HT-29 (cell line): Measurements from ENCODE around the gene HASPIN. TPM values are rescaled to one million over a fixed set of nuclear protein-coding genes. Genes with fewer than 3 reads are reported as not detected.

Source experiments
- DNase-seq: peaks from one replicate; pipeline ENCODE4 v3.0.0-alpha.2; 2015; ENCODE audit warnings: low spot score
- total RNA-seq: library from RNA; depleted of rRNA; stranded (reverse); fragments of >200 nt; shearing (Covaris generic); gene quantifications from 2 replicates; pipeline ENCODE4 v1.2.3, GENCODE V29; 2014

Gene HASPIN
- total RNA-seq, 1 experiment from 2014 or later: 17.1 TPM

DNA sequence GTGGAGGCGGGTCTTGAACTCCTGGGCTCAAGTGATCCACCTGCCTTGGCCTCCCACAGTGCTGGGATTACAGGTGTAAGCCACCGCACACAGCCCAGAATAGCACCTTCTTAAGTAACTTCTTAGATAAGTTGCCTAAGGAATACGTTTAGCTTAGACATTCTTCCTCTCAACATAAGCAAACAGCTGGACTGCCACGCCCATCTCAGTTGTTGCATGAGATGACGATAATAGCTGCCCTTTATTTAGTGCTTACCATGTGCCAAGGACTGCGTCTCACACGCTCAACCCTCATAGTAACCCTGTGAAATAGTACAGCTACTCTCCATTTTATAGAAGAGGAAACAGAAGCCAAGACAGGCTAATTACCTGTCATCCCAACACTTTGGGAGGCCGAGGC is 11.8 kb downstream of the HASPIN start:
- no peak for DNase-seq

DNA sequence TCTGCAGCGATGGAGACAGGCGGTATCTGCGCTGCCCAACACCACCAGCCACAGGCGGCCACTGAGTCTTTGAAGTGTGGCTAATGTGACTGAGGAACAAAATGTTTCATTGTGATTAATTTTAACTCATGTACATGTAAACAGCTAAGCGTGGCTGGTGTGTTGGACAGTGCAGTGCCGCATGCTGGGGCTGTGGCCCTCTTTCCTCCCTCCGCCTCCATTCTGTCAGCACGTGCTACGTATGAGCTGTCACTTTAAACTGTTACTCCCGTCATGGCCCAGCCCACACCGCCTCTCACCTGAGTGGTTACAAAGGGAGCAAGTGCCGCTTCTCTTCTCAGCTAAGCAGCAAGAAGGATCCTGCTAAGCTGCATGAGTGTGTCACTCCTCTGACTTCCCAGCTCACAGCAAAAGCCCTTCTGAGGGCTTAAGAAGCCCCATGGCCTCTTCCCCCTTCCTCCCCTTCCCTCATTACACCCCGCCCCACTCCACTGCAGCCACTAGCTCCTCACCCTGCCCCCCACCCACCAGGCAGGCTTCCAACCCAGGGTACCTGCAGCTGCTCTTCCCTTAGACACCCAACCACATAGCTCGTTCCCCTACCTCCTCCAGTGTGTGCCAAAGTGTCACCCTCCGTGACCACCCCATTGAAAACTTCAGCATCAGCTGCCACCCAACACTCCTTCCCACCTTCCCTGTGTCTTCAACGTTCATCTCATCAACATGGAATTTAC is 15.0 kb downstream of the HASPIN start:
- DNase-seq: peak; percentile 15

DNA sequence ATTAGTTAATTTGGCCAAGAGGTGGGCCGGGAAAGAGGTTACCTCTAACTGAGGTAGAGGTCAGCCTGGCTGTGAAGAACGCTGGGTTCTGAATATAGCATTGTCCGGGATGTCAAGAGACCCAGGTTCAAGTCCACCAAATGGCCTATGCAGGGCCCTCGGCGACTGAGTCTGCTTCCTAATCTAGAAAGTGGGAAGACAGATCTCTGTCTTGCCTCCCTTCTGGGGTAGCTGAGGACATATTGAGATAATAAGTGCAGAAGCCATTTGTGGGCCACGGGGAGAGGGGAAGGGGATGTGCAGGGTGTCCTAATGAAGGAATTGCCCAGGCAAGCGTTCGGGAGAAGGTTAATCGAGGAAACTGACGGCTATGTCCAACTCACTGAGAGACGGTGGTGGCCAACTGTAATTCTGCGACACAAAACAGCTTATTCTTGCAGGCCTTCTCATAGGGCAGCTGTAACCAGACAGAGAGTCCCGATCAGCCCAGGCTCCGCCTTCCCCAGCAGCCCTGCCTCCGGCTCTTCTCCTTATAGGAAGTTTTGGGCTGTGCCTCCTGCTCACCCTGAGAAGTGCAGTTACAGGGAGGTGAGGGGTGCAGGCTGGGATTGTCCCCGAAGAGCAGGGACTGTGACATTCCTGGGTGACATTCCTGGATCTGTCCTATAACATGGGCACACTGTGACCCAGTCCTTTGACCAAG is 15.9 kb downstream of the HASPIN start:
- DNase-seq: no peak

- DNase-seq: no peak
These were observed 16.9 kb downstream of the HASPIN start for GRCh38 chr17:3740611-3741073.

DNA sequence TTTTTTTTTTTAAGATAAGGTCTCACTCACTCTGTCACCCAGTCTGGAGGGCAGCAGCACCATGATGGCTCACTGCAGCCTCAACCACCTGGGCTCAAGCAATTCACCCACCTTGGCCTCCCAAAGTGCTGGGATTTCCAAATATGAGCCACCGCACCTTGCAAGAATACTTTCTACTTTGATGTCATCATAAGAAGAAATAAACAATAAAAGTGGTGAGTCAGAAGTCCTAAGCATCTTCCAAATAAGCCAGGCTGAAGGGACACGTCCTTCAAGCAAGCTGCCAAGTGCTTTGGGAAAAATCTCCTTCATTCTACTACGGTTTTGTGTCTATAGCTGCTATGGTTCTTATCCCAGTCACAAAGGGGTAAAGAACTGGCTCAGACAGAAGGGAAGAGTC is 20.3 kb downstream of the HASPIN start:
- no peak for DNase-seq

GRCh38 chr17:3745071-3745470 is 21.4 kb downstream of the HASPIN start:
- DNase-seq: no peak

DNA sequence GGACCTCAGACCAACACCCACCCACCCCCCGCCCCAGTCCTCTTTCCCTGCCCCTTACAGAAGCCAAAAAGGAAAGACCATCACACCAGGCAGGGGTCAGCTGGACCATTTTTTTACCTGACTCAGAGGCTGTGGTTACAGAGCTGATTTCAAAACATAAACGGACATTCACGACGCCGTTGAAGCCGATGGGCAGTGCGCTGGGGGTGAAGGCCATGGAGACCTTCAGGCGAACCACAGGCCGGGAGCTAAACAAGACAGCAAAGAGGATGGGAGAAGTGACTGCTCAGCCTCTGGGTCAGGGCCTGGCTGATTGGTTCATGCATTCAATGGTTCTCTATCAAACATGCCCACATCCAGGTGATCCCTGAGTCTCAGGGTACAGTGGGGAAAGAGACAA is 24.1 kb downstream of the HASPIN start:
- DNase-seq: no peak

DNA sequence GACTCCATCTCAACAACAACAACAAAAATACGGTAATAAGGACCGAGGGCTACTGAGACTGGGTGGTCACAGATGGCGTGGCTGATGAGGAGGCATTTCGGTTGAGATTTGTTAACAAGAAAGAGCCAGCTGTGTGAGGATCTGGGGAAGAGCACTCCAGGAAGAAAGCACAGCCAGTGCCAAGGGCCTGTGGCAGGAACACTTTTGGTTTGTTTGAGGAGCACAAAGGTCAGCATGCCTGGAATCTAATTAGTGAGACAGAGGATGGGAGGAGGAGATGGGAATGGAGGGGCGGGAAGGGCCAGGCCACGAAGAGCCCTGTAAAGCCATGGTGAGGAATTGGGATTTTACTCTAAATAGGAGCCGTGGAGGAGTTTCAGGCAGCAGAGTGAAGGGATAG is 24.9 kb downstream of the HASPIN start:
- DNase-seq: no peak

DNA sequence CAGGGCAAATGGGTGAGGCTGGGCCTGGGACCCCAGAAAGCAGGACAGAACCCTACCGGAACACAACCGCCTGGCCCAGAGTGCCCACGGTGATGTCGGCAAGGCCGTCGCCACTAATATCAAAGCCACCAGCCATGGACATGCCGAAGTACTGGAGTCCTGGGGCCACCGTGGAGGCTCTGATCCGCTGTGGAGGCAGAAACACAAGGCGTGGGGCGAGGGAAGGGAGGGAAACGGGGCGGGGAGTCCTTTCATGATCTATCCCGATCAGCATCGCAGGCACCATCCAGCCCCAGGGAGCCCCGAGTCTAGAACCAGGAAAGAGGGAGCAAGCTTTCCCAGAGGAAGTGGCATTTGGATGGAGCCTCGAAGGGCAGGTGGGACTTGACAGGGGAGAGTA is 26.6 kb downstream of the HASPIN start:
- no peak for DNase-seq

DNA sequence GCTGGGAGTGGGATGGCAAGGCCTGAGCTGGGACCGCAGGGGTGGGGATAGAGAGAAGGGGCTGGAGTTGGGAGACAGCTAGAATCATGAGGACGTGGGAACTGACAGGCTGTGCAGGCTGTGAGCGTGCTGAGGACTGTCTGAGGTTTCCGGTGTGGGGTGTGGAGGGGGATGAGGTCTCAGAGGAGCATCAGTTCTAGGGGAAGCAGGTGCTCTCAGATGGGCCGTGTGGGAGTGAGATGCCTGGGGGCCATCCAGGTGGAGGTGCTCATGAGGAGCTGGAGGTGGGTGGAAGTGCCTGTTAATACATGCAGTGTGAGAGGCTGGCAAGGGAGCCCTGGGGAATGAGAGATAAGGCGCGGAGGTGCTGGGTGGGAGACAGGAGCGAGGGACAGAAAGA is 27.2 kb downstream of the HASPIN start:
- DNase-seq: no peak

GRCh38 chr17:3751836-3752235 is 28.1 kb downstream of the HASPIN start:
- no peak for DNase-seq

GRCh38 chr17:3753624-3754023 is 29.9 kb downstream of the HASPIN start:
- DNase-seq: no peak

GRCh38 chr17:3754066-3754457 is 30.4 kb downstream of the HASPIN start:
- no peak for DNase-seq

DNA sequence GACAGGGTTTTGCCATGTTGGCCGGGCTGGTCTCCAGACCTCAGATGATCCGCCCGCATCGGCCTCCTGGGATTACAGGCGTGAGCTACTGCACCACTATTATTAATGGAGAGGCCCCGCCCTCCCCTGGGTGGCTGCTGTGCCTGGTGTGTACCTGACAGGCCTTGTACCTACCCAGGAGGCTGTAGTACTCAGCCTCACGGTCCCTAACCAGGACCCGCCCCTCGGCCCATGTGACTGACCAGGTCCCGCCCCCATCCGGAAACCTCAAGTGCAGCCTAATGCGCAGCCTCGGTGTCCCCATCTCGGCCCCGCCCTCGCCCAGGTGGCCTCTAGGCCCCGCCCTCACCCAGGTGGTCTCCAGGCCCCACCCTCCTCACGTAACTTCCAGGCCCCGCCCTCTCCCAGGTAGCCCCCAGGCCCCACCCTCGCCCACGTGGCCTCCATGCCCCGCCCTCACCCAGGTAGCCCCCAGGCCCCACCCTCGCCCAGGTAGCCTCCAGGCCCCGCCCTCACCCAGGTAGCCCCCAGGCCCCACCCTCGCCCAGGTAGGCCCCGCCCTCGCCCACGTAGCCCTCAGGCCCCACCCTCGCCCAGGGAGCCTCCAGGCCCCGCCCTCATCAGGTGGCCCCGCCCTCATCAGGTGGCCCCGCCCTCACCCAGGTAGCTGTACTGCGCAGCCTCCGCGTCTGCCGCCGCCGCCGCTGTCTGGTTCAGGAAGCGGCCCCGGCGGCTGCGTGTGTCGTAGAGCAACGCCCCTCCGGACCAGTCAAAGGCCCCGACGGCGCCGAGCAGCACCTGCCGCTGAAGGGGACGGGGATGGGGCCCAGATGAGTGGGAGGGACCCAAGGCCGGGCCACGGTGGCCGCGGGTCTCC is 31.0 kb downstream of the HASPIN start:
- peak; percentile 96 for DNase-seq

DNA sequence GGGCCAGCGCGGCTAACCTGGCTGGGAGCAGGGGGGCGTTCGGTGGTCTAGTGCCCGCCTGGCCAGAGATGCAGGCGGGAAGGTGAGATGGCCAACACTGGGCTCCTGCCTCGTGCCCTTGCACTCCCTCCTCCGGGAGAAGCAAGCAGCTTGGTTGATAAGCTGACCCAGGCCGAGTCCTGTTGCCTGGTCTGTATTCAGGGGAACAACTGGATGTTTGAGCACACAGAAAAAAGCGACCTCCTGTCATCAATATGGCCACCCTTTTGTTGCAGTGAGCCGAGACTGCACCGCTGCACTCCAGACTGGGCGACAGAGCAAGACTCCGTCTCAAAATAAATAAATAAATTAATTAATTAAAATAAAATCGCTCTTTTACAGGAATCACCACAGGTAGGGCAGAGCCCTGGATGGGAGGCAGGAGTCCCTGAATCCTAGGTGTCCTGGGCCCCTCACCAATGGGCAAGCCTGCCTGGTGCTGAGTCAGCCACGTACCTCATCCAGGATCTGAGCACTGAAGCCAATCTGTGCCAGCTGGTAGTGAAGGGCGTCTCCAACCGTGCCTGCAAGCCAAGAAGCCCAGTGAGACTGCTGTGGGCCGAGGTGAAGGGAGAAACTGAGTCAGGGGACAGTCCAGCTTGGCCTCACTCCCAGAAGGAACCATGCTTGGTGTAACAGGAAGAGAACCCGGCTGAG is 31.8 kb downstream of the HASPIN start:
- peak; percentile 4 for DNase-seq

GRCh38 chr17:3759597-3760216 is 36.0 kb downstream of the HASPIN start:
- no peak for DNase-seq

DNA sequence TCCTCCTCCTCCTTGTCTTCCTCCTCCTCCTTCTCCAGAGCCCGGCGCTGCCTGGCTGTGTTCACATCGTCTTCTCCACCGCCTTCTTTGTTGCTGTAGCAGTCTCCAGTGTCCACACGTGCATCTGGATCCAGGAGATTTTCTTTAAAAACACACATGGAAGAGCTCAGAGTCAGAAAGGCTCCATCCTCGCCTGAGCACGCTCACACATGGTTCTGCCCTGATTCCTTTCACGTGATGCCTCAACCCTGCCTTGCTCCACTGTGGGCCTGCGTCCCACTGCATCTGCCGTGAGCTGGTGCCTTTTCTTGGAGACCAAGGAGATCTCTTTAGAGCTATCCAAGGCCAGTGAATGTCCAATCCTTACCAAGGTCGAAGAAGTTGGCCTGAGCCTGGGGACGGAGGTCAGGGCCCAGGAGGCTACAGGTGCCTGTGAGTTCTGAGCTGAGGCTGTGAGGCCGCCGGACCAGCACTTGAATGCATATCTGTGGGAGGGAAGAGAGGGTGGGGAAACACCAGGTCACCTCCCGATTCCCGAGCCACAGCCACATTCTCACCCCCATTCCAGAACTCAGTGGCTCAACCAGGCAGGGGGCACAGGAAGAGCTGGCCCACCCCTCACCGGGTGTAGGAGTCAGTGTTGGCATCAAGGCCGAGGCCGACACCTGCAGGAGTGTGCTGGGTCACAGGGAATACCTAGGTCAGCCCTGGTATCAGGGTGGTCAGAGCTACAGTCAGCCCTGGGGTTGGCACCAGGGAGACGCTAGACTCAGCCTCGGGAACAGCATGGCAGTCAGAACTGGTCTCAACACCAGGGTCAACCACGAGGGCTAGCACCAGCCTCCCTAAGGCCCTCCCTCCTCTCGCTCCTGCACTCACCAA is 37.6 kb downstream of the HASPIN start:
- DNase-seq: no peak

DNA sequence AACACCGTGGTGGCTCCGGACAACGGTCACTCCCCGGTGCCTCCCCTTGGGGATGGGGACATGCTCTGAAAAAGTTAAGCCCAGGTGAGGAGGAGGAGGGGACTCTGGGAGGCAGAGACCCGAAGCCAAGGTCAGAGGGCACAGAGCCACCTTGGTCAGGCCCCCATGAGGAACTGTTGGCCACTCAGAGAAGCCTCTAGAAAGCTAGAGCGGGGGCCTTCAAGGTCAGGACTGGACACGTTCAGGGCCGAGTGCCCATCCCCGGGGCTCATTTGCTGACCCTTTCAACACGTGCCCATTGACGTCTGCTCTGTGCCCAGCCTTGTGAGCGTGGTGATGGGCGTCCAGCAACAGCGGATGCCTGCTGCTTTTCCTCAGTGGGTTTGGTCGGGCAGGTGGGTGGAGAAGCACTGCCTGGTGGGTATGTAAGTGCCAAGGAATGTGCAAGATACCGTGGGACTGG is 38.2 kb downstream of the HASPIN start:
- DNase-seq: no peak

DNA sequence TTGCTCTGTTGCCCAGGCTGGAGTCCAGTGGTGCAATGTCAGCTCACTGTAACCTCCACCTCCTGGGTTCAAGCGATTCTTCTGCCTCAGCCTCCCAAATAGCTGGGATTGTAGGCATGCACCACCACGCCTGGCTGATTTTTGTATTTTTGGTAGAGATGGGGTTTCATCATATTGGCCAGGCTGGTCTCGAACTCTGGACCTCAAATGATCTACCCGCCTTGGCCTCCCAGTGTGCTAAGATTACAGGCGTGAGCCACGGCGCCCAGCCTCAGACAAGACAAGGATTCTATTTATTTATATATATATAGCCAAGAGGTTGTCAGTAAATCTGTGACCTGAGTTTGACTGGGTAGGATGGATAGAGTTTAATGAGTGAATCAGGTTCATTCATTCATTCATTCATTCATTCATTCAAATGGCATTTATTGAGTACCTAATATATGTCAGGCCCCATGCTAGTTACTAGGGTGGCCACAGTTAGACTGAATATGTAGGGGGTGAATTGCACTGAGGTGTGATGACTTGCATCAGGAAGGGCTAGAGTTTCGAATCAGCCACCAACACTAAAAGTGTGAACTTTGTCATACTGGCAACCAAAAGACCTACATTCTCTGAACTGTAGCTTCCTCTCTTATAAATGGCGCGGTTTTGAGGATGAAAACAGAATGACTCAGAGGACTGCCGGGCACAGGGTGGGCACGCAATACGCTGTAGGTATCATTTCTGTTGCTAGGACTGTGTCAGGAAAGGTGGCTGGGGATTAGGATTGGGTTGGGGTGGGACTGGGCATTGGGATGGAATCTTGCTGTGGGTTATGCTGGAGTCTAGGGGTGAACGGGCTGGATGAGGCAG is 39.4 kb downstream of the HASPIN start:
- no peak for DNase-seq
